NCI-H128 (cell line): ENCODE data around the gene CLSTN2.

Experiments used
- DNase-seq: peaks from one replicate; lab custom pipeline; 2025; ENCODE audit not compliant: unreplicated experiment; lab: John Stamatoyannopoulos, UW

Gene CLSTN2

GRCh38 chr3:140576449-140576848 is 641.5 kb downstream of the CLSTN2 start:
- DNase-seq, result no peak

- no peak for DNase-seq
These were observed 642.9 kb downstream of the CLSTN2 start for GRCh38 chr3:140577911-140578310.

- DNase-seq, result no peak
These were observed 644.3 kb downstream of the CLSTN2 start for GRCh38 chr3:140579260-140579659.

- no peak for DNase-seq
These were observed 645.8 kb downstream of the CLSTN2 start for GRCh38 chr3:140580746-140581145.

GRCh38 chr3:140584549-140584948 is 649.6 kb downstream of the CLSTN2 start:
- DNase-seq, result no peak

- DNase-seq, result no peak
These were observed 650.8 kb downstream of the CLSTN2 start for GRCh38 chr3:140585828-140586227.

GRCh38 chr3:140586311-140586710 is 651.3 kb downstream of the CLSTN2 start:
- DNase-seq, result no peak

- DNase-seq, result no peak
These were observed 653.6 kb downstream of the CLSTN2 start for GRCh38 chr3:140588558-140588957.

GRCh38 chr3:140593766-140594165 is 658.8 kb downstream of the CLSTN2 start:
- DNase-seq, result no peak

- no peak for DNase-seq
These were observed 660.3 kb downstream of the CLSTN2 start for GRCh38 chr3:140595295-140595694.

- DNase-seq, result no peak
These were observed 662.4 kb downstream of the CLSTN2 start for GRCh38 chr3:140597364-140597763.

GRCh38 chr3:140597792-140598191 is 662.8 kb downstream of the CLSTN2 start:
- DNase-seq, result no peak

- DNase-seq, result no peak
These were observed 664.0 kb downstream of the CLSTN2 start for GRCh38 chr3:140599009-140599408.

- no peak for DNase-seq
These were observed 664.5 kb downstream of the CLSTN2 start for GRCh38 chr3:140599496-140599895.

GRCh38 chr3:140601881-140602280 is 666.9 kb downstream of the CLSTN2 start:
- DNase-seq, result no peak

GRCh38 chr3:140602781-140603180 is 667.8 kb downstream of the CLSTN2 start:
- no peak for DNase-seq

GRCh38 chr3:140603766-140604165 is 668.8 kb downstream of the CLSTN2 start:
- DNase-seq, result no peak

- DNase-seq, result no peak
These were observed 675.6 kb downstream of the CLSTN2 start for GRCh38 chr3:140610544-140610943.

- no peak for DNase-seq
These were observed 679.0 kb downstream of the CLSTN2 start for GRCh38 chr3:140614001-140614400.

- no peak for DNase-seq
These were observed 682.1 kb downstream of the CLSTN2 start for GRCh38 chr3:140617135-140617534.

- no peak for DNase-seq
These were observed 691.9 kb downstream of the CLSTN2 start for GRCh38 chr3:140626856-140627255.
